Right lobe of liver (tissue), 4 donors: ENCODE measurements around the gene GFRAL.

Experiments
- POLR2A ChIP-seq: fragments of 450-650 bp; IDR thresholded peaks from one replicate; pipeline ENCODE4 v1.6.1; 2017; ENCODE audit warnings: antibody characterized with exemption, mild to moderate bottlenecking
- TF ChIP-seq, protein P1 (sequence below), 4 donors: fragments of 200-600 bp in 3 of 4; fragments of 450-650 bp in 1 of 4; IDR thresholded peaks; one replicate each; pipeline versions ENCODE4 v1.5.1 to v1.8.0; 2016 to 2022; ENCODE audit warnings: antibody characterized with exemption in 4 of 4, mild to moderate bottlenecking in 2 of 4
- donor health status: DM: no; HTN: no; CAD: no.
- donor health status: DM: no; HTN: no; CAD: no.
- donor health status: DM: no; HTN: yes; CAD: no.

DNA sequence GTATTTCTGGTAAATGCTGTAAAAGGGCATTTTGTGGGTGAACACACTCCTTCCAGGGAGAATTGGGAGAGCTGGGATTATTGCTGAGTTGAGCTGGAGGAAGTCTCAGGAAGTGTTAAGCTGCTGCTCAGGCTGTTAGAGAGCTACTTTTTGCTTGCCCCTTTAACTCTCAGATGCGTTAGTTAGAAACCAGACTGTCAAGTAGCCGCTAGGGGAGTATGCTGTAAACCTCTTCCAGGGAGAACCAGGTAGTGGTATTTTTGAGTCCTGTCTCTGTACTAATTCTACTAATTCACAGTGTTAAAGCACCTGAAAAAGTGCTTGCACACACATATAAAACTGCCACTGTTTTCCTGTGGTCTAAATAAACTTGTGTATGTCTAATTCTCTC is 6.6 kb upstream of the GFRAL start:
- TF ChIP-seq, protein P1, sequence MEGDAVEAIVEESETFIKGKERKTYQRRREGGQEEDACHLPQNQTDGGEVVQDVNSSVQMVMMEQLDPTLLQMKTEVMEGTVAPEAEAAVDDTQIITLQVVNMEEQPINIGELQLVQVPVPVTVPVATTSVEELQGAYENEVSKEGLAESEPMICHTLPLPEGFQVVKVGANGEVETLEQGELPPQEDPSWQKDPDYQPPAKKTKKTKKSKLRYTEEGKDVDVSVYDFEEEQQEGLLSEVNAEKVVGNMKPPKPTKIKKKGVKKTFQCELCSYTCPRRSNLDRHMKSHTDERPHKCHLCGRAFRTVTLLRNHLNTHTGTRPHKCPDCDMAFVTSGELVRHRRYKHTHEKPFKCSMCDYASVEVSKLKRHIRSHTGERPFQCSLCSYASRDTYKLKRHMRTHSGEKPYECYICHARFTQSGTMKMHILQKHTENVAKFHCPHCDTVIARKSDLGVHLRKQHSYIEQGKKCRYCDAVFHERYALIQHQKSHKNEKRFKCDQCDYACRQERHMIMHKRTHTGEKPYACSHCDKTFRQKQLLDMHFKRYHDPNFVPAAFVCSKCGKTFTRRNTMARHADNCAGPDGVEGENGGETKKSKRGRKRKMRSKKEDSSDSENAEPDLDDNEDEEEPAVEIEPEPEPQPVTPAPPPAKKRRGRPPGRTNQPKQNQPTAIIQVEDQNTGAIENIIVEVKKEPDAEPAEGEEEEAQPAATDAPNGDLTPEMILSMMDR (IDR thresholded peaks at IDR 0.05) = no peak
- no peak for TF ChIP-seq POLR2A
